ENCODE measurements around the gene LOXL1.

Gene LOXL1

GRCh38 chr15:73940061-73940981 is 14.1 kb downstream of the LOXL1 start:
- no peak for DNase-seq

GRCh38 chr15:73941044-73941443 is 14.8 kb downstream of the LOXL1 start:
- no peak for DNase-seq

- DNase-seq = no peak
These were observed 15.2 kb downstream of the LOXL1 start for GRCh38 chr15:73941449-73941848.

DNA sequence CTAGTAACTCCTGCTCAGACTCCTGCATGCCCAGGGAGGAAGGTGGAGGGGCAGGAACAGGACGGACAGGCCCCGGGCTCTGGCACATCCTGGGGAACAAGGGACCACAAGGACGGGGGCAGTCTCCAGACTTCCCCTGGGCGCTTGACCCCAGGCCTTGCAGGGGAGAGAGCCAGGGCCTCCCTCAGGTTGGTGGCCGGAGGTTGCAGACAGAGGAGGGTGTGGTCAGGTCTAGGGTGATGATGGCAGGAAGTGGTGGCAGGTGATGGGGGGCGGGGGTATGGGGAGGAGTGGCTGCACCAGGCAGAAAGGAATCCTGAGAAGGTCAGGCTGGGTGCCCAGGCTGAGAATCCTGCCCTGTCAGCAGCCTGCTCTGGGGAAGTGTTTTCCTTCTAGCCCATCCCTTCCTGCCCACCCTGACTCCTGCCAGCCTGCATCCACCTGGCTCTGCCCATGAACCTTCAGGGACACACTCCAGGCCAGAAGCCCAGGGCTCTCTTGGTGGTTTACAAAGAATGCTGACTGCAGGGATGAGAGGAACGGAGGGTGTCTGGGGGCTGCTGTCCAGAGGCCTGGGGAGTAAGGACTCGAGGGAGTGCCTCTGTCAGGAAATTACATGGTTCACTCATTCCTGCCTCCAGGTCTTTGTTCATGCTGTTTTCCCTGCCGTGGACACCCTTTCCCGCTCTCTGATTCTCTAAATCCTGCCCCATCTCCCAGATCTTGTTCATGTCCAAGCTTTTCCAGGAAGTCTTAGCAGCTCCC is 15.8 kb downstream of the LOXL1 start:
- DNase-seq = no peak

- DNase-seq = no peak
These were observed 16.5 kb downstream of the LOXL1 start for GRCh38 chr15:73942751-73943270.

DNA sequence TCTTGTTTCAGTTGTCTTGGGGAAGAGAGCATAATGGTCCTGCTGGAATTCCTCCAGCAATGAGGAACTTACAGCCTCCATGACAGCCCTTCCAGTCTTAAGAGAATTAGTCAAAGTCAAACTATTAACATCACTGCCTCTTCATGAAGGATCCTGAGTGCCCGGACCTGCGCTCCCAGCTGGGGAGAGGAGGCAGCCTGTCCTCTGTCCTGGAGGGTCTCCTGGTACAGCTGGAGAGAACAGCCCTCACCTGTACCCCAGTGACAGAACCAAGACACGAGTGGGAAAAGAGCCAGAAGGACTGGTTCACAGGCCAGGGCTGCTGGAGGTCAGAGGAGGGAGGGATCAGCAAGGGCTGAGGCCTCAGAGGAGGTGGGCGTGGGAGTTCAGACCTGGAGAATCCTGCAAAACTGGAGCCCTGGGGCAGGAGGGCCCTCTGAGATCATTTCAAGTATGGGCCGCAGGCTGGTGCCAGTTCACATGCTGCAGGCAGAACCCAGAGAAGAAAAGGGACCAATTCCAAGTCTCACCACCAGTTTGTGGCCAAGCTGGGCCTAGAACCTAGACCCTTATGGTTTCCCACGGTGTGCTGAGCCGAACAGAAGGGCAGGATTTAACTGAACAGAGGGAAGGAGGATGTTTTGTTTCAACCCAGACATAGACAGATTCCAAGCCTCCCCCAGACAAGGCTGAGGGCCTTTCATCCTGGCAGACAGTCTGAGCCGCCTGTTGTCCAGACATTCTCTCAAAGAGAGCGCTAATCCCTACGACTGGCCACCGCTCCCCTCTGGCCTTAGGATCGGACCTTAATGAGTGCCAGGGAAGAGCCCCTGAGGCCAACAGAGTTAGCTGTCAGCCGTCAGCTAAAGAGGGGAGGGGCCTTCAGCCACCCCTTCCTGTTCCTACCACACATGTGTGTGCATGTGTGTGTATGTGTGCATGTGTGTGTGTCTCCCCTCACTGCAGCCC is 18.2 kb downstream of the LOXL1 start:
- DNase-seq = no peak

DNA sequence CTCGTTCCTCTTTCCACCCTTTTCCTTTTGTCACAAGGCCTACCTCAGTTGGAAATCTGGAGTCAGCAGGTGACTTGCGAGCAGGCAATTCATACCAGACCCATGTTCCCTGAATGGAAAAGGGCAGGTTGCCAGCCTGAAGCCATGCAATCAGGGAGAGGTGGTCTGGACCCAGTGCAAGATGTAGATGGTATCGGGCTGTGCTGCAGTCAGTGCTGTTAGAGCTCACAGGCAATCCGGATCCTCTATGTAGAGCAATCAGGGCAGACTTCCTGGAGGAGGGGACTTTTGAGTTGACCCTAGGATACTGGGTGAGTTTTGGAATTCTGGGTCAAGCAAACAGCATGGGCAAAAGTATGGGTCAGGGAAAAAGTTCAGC is 18.9 kb downstream of the LOXL1 start:
- no peak for DNase-seq

DNA sequence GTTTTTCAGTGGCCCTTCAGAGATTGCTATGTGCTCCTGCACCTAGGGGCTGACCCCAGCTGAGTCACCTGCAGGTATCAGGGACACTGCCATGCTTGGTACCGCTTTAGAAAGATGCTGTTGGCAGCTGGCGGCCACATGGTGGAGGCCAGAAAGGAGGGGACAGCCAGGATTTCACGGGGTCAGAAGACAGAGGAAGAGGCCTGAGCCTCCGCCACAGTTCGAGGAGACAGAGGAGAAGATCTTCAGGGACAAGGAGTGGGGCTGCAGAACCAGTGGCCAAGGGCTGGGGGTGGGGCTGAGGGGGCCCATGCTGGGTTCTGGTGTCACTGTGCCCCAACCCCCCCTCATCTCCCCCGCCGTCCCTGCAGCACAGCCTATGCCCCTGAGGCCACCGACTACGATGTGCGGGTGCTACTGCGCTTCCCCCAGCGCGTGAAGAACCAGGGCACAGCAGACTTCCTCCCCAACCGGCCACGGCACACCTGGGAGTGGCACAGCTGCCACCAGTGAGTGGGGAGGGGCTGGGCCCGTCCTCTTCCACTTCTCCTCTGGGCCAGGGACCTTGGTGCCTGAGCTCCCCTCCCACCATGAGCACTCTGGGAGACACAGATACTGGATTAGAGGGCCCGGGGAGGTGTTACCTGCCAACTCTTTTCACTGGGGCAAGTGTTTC is 19.9 kb downstream of the LOXL1 start:
- DNase-seq = no peak

DNA sequence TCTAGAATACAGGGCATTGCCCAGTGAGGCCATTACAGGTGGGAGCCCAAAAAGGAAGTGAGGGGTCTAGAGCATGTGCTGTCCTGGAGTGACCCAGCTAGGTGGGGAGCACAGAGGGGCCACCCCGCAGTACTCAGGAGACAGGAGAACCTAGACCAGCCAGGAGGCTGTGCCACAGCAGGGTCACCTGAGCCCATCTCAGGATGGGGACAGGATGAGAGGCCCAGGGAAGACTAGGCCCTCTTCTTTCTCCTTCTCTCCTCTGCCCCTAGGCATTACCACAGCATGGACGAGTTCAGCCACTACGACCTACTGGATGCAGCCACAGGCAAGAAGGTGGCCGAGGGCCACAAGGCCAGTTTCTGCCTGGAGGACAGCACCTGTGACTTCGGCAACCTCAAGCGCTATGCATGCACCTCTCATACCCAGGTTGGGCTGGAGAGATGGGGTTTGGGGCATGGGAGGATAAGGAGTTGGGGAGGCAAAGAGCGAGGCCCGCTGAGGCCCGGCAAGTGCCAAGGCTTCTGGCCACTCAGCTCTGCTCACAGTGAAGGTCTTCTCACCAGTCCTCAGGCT is 20.6 kb downstream of the LOXL1 start:
- no peak for DNase-seq

DNA sequence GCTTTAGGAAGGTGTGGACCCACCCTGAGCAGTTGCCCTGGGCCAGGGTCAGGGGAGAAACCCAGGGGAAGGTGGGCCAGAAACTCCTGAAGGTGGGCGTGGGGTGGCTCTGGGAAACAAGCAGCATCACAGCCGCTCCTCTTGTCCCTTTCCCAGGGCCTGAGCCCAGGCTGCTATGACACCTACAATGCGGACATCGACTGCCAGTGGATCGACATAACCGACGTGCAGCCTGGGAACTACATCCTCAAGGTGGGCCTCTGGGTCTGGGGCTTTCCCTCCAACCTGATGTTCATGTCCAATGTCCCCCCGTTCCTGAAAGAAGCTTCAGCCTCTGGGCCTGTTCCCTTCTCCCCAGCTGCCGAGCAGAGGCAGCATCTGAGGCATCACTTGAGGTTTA is 21.4 kb downstream of the LOXL1 start:
- DNase-seq = no peak

DNA sequence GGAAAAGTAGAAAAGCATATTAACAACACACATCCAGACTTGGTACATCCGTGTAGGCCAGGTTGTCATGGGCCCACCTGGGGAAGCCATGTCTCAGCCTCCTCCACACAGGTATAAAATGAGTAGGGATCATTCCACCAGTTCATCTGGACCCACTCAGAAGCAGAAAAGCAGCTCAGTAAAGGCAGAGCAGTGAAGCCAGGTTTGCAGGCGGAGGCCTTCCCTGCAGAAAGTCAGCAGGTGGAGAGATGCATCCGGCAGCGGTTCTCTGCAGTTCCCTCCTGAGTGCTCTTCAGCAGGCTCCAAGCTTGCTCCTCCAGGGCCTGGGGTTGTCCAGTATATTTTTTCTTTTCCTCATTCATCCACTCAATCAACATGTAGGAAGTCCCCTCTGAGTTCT is 22.1 kb downstream of the LOXL1 start:
- DNase-seq = no peak

DNA sequence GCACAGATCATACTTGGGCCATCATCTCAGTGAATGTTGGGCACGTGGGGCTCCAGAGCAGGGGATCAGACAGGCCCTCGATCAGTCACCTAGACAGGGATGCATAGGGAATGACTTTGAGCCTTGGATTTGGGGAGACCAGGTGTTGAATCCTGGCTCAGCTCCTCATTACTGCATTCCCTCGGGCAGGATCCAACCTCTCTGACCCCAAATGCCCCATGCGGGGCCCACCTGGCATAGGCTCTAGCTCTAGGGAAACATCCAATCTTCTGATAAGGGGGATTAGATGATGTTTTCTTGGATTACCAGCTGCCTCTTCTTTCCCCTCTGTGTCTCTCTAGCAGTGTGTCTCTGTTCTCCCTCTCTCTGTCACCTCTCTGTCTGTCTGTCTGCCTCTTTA is 22.7 kb downstream of the LOXL1 start:
- DNase-seq = no peak

- DNase-seq = no peak
These were observed 23.2 kb downstream of the LOXL1 start for GRCh38 chr15:73949496-73949895.

DNA sequence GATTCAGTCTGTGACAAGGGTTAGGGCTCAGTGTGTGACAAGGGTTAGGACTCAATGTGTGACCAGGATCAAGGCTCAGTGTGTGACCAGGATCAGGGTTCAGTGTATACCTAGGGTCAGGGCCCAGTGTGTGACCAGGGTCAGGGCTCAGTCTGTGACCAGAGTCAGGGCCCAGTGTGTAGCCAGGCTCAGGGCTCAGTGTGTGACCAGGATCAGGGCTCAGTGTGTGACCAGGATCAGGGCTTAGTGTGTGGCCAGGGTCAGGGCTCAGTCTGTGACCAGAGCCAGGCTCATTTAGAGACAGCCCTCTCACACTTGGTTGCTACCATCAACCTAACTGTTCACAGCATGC is 24.2 kb downstream of the LOXL1 start:
- no peak for DNase-seq

- peak; percentile 62 for DNase-seq
These were observed 24.7 kb downstream of the LOXL1 start for GRCh38 chr15:73950831-73951561.

GRCh38 chr15:73951601-73952000 is 25.3 kb downstream of the LOXL1 start:
- DNase-seq = no peak

DNA sequence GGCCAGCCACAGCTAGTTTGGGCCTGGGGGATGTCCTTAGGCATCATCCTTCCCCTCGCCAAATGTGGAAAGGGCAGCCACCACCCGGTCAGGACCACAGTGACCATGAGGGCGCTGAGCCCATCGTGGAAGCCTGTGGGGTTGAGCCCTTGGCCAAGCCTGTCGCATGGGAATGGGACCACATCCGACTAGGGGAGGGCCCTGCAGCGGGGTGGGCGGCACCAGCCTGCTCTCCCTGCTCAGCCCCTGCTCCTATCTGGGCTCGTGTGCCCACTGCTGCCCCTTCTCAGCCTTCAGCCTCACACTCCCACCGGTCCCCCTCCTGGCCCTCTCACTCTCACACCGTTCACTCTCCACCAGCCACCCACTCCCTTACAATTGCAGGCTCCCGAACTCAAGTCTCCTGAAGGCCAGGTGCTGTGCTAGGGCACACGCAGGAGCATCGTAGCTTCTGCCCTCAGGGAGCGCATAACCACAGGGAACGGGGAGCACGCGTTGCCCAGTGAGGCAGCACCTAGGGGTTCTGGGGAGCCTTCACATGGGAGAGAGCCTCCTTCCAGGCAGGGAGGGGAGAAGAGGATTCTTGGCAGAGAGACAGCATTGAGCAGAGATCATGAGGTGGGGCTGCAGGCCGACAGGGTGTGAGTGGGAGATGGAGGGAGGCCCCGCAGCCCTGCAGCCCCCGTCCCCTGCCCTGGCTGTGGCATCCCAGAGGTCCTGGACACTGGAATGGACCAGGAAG is 26.1 kb downstream of the LOXL1 start:
- no peak for DNase-seq

DNA sequence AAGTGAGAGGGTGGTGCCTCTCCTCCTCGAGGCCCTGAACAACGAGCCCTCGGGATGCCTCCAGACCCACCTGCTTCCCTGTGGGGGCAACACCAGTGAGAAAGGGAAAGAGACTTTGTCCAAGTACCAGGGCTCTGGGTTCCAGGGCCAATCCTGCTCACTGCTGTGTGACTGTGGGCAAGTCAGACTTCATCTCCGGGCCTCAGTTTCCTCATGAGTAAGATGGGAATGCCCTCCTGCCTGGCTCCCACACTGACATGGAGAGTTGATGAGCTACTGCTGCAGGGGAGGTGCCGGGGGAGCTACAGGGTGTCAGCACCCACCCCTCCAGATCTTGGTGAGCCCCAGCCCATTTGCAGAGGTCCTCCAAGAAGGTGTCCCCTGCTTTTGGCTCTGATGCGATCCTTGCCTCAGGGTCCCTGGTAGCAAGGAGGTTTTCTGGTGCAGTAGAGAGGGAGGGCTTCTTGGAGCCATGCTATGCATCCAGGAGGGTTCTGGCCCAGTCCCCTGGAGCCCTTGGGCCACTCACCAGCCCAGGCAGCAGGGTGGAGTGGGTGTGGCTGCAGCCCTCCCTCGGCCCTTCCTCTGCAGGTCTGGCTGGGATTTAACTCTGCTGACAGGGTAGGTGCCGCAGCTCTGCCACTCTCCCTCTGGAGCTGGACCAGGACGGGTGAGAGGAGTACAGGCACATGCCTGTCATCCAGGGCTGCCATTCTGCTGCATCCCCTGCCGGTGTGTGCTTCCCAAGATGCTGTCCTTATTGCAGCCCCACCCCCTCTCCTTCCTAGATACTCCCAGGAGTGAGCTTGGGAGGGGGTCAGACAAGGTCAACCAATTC is 26.9 kb downstream of the LOXL1 start:
- DNase-seq = no peak

Data from T-helper 9 cell (primary cell).